Suppressor macrophage treated with lipopolysaccharide for 4 hours (primary cell): ENCODE data around the gene SPNS1.
"Not testable (repeated sequence)": the region's sequence is repeated elsewhere in the genome, so short reads cannot be mapped to it uniquely, and the experiment has no call there.

ENCODE experiments used
- DNase-seq: peaks from one replicate; pipeline ENCODE4 v3.0.0-alpha.2; 2020

SPNS1 gene

DNA sequence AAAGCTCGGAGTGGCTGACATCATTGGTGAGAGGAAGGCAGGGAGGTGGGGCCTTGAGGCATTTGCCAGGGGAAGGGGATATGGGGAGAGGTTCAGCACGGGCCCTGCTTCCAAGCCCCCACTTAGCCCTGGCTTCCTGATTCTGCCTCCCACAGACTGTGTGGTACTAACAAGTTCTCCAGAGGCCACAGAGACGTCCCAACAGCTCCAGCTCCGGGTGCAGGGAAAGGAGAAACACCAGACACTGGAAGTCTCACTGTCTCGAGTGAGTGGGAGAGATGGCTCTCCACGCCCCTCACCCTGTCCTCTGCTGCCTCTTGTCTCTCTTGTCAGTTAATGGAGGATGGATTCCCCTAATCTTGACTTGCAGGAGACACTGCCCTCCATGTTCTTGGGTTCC is 15.7 kb upstream of the SPNS1 start:
- no peak for DNase-seq

DNA sequence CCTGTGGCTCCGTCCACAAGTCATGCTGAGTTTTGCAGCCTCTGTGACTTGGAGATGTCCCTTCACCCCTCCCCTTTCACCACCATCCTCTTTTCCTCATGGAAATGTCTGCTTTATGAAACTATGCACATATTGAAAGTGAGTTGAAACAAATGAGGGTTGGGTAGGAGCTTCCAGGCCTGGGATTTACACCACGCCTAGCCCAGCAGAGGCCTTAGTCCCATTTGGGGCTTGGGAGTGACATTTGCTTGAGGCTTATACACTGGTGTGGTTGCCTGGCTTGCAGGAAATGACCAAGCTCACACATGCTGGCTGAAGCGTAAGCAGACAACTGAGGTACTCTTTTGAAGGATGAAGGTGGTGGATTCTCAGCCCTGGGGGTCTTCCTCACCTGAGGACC is 10.5 kb upstream of the SPNS1 start:
- DNase-seq, result no peak

DNA sequence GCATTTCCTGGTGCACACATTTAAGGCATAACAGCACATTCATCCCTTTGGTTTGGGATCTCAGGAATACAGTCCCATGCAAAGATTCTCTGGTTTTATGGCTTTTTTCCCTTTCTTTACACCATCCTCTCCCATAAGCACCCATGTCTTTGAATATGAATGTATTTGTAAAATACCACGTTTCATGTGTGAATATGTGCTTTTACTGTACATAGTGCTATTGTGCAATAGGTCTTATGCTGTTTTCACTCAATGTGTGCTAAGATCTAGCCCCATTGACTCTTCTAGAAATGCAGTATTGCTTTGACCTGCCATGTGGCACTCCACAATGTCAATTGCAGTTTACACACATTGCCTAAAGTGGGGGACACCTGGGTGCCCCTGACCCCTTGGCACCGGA is 10.1 kb upstream of the SPNS1 start:
- DNase-seq, result no peak

DNA sequence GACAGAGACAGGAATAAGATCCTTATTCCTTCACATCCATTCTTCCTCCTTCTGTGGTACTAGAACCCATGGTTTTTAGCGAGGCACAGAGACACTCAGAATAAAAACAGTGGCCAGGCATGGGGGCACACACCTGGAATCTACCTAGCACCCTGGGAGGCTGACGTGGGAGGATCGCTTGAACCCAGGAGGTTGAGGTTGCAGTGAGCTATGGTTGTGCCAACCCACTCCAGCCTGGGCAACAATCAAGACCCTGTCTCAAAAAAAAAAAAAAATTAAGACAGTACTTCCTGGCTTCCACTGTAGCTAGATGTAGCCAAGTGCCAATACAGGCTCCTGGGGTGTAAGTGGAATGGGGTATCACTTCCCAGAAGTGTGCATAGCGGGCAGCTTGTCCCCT is 7.4 kb upstream of the SPNS1 start:
- no peak for DNase-seq

DNA sequence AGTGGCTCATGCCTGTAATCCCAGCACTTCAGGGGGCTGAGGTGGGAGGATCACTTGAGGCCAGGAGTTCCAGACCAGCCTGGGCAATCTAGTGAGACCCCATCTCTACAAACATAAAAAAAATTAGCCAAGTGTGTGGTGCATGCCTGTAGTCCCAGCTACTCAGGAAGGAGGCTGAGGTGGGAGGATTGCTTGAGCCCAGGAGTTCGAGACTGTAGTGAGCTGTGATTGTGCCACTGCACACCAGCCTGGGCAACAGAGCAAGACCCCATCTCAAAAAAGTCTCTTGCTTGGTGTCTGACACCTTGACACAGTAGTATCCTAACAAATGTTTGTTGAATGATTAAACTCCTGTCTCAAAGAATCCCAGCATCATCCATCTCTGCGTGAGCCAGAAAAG is 4.9 kb upstream of the SPNS1 start:
- not testable (repeated sequence) for DNase-seq

DNA sequence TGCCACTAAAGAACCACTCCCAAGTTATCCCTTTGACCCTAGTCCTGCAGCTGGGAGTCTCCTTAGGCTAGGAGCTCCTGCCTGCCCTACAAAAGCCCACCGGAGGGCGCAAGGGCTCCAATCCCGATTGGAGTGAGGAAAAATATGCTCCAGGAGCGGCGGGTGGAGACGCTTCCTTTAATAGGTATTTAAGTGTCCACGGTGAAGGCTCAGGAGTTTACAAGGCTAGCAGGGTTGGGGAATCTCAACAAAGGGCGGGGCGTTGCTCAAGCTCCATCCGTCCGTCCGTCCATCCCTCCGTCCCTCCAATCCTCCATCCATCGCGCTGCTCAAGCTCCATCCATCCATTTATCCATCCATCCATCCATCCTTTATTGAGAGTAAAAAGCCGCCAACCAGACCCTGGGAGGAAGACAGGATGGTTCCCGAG is 556 bp upstream of the SPNS1 start:
- DNase-seq, result peak; percentile 56

DNA sequence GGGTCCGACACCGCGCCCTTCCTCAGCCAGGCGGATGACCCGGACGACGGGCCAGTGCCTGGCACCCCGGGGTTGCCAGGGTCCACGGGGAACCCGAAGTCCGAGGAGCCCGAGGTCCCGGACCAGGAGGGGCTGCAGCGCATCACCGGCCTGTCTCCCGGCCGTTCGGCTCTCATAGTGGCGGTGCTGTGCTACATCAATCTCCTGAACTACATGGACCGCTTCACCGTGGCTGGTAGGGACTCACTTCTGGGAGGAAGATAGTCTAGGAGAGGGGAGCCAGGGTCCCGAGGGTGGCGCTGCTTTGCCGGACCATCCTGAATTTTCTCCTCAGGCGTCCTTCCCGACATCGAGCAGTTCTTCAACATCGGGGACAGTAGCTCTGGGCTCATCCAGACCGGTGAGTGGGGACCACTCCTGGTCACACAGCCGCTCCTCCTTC is 601 bp downstream of the SPNS1 start:
- DNase-seq, result no peak

DNA sequence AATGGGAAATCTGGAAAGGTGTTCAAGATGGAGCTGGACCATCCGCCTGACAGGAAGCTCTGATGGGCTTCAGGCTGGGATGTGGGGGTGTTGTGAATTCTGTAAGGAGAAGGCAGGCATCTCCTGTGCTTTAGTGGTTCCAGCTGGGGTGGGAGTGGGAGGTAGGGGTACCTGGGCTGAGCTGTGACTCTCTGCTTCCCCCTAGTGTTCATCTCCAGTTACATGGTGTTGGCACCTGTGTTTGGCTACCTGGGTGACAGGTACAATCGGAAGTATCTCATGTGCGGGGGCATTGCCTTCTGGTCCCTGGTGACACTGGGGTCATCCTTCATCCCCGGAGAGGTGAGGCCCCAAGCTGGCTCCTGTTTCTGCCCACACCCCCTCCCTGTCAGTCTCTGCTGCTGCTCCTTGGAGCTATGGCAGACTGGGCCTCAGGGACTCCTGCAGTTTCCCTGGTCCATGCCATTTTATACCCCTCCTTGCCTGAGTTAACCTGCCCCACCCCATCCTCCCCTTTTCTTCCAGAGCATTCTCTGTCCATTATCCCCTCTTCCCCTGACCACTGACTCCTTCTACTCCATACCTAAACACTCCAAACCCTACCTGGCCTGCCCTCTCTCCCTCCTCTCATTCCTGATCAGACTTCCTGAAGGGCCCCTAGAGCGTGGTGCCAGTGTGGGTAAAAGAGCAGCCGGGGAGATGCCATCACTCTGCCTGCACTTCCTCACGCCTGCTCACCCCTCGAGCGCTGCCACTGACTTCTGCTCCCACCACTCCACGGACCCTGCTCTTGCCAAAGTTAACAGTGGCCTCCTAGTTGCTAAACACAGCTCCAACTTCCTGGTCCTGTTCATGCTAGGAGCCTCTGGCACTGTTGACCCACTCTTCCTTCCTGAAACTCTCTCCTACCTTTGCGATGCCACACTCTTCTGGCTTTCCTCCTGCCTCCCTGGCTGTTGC is 3.4 kb downstream of the SPNS1 start:
- no peak for DNase-seq

DNA sequence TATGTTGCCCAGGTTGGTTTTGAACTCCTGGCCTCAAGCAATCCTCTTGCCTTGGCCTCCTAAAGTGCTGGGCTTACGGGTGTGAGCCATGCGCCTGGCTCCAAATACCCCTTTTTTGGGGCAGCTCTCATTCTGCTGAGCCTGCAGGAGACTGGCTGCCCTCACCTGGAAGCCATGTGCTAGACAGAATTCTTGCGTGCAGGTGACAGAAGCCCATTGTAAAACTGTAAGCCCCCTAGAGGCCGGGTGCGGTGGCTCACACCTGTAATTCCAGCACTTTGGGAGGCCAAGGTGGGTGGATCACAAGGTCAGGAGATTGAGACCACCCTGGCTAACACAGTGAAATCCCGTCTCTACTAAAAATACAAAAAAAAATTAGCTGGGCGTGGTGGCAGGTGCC is 5.8 kb downstream of the SPNS1 start:
- DNase-seq, result not testable (repeated sequence)

DNA sequence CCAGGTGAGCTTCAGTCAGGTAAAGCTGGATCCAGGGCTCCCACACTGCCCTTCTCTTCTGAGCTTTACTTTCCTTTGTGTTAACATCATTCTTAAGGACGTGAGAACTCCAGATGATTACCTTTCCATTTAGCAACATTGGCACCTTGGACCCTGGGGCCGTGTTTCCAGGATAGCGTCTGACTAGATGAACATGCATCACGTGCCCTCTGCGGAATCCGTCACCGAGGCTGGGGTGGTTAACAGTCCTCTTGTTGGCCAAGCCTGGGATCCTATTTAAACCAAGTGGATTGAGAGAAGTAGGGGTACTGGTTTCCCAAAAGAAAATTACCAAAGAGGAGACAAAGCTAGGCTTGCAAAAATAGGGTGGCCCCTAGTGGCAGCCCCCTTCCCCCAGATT is 6.4 kb downstream of the SPNS1 start:
- DNase-seq, result no peak

DNA sequence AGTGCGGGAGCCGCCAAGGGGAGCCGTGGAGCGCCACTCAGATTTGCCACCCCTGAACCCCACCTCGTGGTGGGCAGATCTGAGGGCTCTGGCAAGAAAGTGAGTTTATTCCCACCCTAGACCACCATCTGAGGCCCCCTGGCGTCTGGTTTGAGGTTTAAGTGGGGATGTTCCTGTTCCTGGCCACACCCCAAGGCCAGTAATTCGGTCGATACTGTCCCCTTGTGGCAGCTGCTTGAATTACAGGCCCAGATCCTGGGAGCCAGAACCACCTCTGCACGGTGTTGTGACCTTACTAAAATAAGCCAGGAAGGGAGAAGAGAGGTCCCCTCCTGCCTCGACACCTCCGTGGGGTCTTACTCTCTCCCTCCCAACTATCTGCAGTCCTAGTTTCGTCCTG is 6.9 kb downstream of the SPNS1 start:
- peak; percentile 56 for DNase-seq

DNA sequence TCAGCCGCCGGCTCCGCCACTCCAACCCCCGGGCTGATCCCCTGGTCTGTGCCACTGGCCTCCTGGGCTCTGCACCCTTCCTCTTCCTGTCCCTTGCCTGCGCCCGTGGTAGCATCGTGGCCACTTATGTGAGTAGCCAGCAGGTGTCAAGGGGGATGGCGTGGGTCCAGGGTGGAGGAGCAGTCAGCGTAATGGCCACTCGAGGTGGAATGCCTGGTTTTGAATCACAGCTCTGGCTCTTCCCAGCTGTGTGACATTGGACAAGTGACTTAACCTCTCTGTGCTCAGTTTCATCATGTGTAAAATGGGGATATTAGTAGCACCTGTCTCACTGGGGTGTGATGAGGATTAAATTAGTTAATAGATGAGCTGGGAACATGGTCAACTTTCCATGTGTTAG is 7.8 kb downstream of the SPNS1 start:
- no peak for DNase-seq

DNA sequence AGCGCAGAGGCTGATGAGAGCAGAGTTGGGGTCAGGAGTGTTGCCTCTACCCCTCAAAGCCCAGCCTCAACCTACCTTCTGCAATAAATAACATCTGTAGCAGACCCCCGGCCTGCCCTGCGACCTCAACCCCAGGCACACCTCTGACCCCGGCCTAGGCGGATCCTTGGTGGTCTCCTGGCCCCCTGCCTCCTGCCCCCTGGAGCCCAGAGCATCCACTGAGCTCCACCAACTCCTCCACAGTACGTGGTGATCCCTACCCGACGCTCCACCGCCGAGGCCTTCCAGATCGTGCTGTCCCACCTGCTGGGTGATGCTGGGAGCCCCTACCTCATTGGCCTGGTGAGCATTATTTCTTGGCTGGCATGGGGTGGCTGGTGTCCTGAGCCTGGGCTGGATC is 8.4 kb downstream of the SPNS1 start:
- DNase-seq, result no peak

DNA sequence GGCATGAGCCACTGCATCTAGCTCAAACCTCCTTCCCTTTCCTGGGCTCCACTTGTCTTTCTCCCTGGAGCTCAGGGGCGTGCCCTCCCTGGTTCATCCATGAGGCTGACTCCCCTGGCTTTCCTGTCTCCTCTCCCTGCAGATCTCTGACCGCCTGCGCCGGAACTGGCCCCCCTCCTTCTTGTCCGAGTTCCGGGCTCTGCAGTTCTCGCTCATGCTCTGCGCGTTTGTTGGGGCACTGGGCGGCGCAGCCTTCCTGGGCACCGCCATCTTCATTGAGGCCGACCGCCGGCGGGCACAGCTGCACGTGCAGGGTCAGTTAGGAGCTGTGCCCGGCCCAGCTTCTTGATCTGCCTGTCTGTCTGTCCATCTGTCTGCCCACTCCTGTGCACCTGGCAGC is 9.1 kb downstream of the SPNS1 start:
- no peak for DNase-seq

DNA sequence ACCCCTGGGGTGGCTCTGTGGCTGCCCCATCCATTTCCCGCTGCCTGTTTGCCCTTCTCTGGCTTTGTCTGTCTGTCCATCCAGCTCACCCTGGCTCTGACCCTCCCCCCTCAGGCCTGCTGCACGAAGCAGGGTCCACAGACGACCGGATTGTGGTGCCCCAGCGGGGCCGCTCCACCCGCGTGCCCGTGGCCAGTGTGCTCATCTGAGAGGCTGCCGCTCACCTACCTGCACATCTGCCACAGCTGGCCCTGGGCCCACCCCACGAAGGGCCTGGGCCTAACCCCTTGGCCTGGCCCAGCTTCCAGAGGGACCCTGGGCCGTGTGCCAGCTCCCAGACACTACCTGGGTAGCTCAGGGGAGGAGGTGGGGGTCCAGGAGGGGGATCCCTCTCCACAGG is 9.5 kb downstream of the SPNS1 start:
- no peak for DNase-seq

DNA sequence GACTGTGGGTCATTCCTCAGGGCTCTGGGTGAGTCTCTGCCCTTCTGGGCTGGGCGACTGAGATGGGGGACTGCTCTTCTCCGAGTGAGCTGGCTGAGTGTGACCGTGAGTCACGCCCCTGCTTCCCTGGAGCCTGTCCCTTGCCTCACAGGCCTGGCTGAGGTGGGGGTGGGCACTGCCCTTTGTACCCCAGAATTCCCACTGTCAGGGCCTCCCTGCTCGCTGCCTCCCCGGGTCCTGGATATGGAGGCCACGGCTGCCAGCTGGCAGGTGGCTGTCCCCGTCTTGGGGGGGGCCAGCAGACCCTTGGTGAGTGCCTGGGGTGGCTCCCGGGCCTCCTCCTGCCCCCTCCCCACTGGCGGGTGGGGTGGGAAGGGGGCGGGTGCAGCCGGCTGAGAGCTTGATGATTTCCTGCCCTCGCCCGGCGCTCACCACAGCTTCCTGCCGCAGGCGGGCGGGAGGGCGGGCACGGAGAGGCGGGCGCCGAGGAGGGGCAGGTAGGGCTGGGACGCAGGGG is 10.1 kb downstream of the SPNS1 start, which contains the start of gene LAT:
Gene LAT, plus strand, starts transcription at position 434 of the 517 bp plus-strand sequence. CDS start 366 bp downstream, outside the sequence.
- DNase-seq, result peak; percentile 89

DNA sequence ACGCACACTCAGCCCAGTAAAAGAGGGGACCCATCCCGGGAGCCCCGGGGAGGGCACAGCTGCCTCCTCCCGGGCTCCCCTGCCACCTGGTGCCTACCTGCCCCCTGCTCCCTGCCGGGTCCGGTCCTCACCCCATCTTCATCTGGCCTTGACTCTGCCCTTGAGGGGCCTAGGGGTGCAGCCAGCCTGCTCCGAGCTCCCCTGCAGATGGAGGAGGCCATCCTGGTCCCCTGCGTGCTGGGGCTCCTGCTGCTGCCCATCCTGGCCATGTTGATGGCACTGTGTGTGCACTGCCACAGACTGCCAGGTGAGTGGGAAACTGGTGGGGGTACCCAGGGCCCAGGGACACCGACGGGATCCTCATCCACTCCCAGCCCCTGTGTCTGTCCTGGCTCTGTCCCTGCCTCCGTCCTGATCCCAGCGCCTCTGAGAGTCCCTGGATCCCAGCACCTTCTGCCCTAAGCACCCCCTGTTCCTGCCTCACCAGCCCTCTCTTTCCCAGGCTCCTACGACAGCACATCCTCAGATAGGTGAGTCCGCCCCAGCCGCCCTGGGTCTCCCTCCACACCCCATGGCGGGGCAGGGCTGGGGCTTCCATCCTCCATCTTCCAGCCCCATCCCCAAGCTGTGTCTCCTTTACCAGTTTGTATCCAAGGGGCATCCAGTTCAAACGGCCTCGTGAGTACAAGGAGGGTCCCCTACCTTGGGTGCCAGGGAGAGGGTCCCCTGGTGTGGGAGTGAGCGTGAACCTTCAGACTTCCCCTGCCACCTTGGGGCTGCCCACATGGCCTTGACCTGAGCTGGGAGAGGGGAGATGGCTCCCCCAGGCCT is 10.8 kb downstream of the SPNS1 start:
- no peak for DNase-seq

DNA sequence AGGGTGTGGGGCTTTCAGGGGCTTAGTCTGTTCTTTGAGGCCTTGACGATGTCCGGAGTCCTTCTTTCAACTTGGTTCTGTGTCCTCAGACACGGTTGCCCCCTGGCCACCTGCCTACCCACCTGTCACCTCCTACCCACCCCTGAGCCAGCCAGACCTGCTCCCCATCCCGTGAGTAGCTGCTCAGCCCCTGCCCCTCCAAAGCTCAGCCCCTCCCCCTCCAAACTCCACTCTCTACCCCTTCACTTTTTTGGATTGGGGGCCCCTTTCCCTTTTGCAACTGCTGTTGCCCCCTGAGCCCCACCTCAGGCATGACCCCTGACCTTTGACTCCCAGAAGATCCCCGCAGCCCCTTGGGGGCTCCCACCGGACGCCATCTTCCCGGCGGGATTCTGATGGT is 11.5 kb downstream of the SPNS1 start:
- DNase-seq, result no peak

DNA sequence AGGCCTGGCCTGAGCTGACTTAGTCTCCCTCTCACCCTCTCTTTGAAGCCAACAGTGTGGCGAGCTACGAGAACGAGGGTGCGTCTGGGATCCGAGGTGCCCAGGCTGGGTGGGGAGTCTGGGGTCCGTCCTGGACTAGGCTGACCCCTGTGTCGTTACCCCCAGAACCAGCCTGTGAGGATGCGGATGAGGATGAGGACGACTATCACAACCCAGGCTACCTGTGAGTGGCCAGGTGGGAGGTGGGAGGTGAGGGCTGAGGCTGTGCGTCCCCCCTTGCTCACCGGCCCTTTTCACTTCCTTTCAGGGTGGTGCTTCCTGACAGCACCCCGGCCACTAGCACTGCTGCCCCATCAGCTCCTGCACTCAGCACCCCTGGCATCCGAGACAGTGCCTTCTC is 11.9 kb downstream of the SPNS1 start:
- DNase-seq, result no peak

DNA sequence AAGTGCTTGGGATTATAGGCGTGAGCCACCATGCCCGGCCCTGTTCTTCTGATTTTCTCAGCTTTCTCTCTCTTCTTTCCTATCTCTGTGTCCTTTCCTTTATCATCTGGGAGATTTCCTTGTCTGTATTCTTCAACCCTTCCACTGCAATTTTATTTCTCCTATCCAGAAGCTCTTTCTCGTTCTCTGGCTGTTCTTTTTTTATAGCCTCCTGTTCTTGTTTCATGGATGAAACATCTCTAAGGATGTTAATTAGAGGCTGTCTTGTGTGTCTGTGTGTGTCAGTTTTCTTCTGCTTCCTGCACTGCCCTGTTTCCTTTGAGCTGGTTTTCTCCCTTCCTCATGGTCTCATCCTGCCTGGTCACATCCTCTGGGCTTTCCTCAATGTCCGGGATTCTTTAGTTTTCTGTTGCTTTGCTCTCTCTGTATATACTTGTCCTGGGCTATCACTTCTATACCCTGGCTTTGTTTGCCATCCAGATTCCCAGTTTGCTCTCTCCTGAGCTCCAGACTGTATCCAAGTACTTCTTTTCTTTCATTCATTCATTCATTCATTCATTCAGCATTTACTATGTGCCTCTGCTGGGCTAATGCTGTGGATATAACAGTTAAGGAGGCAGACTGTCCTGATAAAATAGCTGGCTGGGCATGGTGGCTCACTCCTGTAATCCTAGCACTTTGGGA is 12.7 kb downstream of the SPNS1 start:
- no peak for DNase-seq

DNA sequence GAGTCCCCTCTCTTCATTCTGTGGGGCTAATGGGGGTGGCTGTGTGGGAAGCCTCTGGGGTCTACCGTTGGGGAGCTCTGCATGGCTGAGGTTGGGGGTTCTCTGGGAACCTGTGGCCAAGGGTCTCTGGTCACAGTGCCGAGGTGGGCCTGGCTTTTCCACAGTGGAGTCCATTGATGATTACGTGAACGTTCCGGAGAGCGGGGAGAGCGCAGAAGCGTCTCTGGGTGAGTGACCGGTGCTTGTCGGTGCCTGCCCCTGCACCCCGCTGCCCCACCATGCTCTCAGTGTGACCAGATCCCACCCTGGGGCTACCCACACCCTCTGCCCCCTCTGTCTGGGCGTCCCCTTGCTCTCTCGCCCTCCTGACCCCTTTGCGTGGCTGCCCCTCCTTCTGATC is 14.8 kb downstream of the SPNS1 start:
- no peak for DNase-seq

DNA sequence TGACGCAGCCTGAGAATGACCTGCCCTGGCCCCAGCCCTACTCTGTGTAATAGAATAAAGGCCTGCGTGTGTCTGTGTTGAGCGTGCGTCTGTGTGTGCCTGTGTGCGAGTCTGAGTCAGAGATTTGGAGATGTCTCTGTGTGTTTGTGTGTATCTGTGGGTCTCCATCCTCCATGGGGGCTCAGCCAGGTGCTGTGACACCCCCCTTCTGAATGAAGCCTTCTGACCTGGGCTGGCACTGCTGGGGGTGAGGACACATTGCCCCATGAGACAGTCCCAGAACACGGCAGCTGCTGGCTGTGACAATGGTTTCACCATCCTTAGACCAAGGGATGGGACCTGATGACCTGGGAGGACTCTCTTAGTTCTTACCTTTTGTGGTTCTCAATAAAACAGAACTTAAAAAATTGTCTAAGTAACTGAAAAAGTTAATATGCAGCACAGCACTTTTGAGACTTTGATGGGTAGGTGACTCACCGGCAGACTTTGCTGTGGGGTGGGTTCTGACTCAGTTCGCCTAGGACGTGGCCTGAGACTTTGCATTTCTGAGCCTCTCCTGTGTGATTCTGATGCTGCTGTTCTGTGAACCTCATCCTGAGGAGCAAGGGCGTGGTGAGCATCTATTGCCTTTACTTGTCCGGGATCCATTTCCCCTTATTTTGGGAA is 15.9 kb downstream of the SPNS1 start:
- no peak for DNase-seq
